GM23338 (cell line): Measurements from ENCODE around the gene PTBP3. TPM values are rescaled to one million over a fixed set of nuclear protein-coding genes. Genes with fewer than 3 reads are reported as not detected.

Source experiments
- ATAC-seq: fragments of 200-7000 bp; cut with Tn5 transposase; 3 replicates; pipeline ENCODE4 v1.9.1; 2020
- DNase-seq: peaks from one replicate; pipeline ENCODE4 v3.0.0-alpha.2; 2015; ENCODE audit warnings: low spot score
- H2AFZ ChIP-seq: fragments of 200-600 bp; sonication (generic); 2 replicates; pipeline ENCODE4 v1.8.0; 2016; ENCODE audit warnings: antibody characterized with exemption, mild to moderate bottlenecking, moderate library complexity
- H3F3A ChIP-seq: fragments of 200-600 bp; sonication (generic); replicated peaks from 2 replicates; pipeline ENCODE4 v1.8.0; 2017; ENCODE audit warnings: antibody characterized with exemption, mixed run types, low read depth
- H3K27ac ChIP-seq: fragments of 200-600 bp; sonication (generic); 2 replicates; pipeline ENCODE4 v1.6.1; 2016; ENCODE audit warnings: low read depth
- H3K27me3 ChIP-seq: fragments of 200-600 bp; sonication (generic); 2 replicates; pipeline ENCODE4 v1.8.0; 2016; ENCODE audit warnings: mild to moderate bottlenecking, mixed run types, moderate library complexity; ENCODE audit not compliant: insufficient read depth
- H3K36me3 ChIP-seq: fragments of 200-600 bp; sonication (generic); 2 replicates; pipeline ENCODE4 v1.8.0; 2016; ENCODE audit warnings: mild to moderate bottlenecking; ENCODE audit not compliant: insufficient read depth
- H3K4me1 ChIP-seq: fragments of 200-600 bp; sonication (generic); 2 replicates; pipeline ENCODE4 v1.8.0; 2016; ENCODE audit warnings: mild to moderate bottlenecking, moderate library complexity; ENCODE audit not compliant: insufficient read depth
- H3K4me2 ChIP-seq: fragments of 200-600 bp; sonication (generic); 2 replicates; pipeline ENCODE4 v1.7.1; 2017; ENCODE audit warnings: mixed run types
- H3K4me3 ChIP-seq: fragments of 200-600 bp; sonication (generic); 2 replicates; pipeline ENCODE4 v1.6.1; 2016; ENCODE audit warnings: mixed run types
- H3K79me2 ChIP-seq: fragments of 200-600 bp; sonication (generic); replicated peaks from 2 replicates; pipeline ENCODE4 v1.8.0; 2017; ENCODE audit warnings: mild to moderate bottlenecking; ENCODE audit not compliant: insufficient read depth
- H3K9me2 ChIP-seq: fragments of 200-600 bp; sonication (generic); 2 replicates; pipeline ENCODE4 v1.8.0; 2017; ENCODE audit not compliant: insufficient read depth
- H4K20me1 ChIP-seq: fragments of 200-600 bp; sonication (generic); replicated peaks from 2 replicates; pipeline ENCODE4 v1.8.0; 2017; ENCODE audit warnings: mild to moderate bottlenecking; ENCODE audit not compliant: insufficient read depth
- H3K27ac Mint-ChIP-seq: 2 replicates; pipeline ENCODE4 v1.8.0; 2020; ENCODE audit warnings: inconsistent platforms, mild to moderate bottlenecking, moderate library complexity, mixed read lengths
- H3K27me3 Mint-ChIP-seq: 3 replicates; pipeline ENCODE4 v1.8.0; 2022; ENCODE audit warnings: low read depth, mild to moderate bottlenecking, moderate library complexity, mixed read lengths, inconsistent platforms; ENCODE audit not compliant: insufficient read depth, poor library complexity
- H3K36me3 Mint-ChIP-seq: 3 replicates; pipeline ENCODE4 v1.8.0; 2021; ENCODE audit warnings: low read depth, mild to moderate bottlenecking, inconsistent platforms, moderate library complexity, mixed read lengths
- H3K4me1 Mint-ChIP-seq: 3 replicates; pipeline ENCODE4 v1.8.0; 2020; ENCODE audit warnings: mild to moderate bottlenecking, inconsistent platforms, mixed read lengths
- H3K4me3 Mint-ChIP-seq: 3 replicates; pipeline ENCODE4 v1.8.0; 2021; ENCODE audit warnings: moderate library complexity, mild to moderate bottlenecking, inconsistent platforms, mixed read lengths
- H3K9me3 Mint-ChIP-seq: 3 replicates; pipeline ENCODE4 v1.8.0; 2020; ENCODE audit warnings: moderate library complexity, mild to moderate bottlenecking, inconsistent platforms, mixed read lengths
- ETS1 ChIP-seq: IDR thresholded peaks from 2 replicates; pipeline ENCODE4 v1.6.1; 2016; ENCODE audit warnings: antibody characterized with exemption
- EZH2 ChIP-seq: fragments of 200-600 bp; sonication (generic); IDR thresholded peaks from one replicate; pipeline ENCODE4 v1.8.0; 2017; ENCODE audit warnings: antibody characterized with exemption, mild to moderate bottlenecking, low read depth; ENCODE audit not compliant: unreplicated experiment
- EZH2phosphoT487 ChIP-seq: fragments of 200-600 bp; sonication (generic); IDR thresholded peaks from one replicate; pipeline ENCODE4 v1.8.1; 2018; ENCODE audit warnings: antibody characterized with exemption; ENCODE audit not compliant: unreplicated experiment
- POLR2AphosphoS5 ChIP-seq: IDR thresholded peaks from 2 replicates; pipeline ENCODE4 v1.6.1; 2016; ENCODE audit warnings: antibody characterized with exemption, low read depth
- STAT1 ChIP-seq: IDR thresholded peaks from one replicate; pipeline ENCODE4 v1.6.1; 2016; ENCODE audit warnings: antibody characterized with exemption; ENCODE audit not compliant: unreplicated experiment
- ZNF462 ChIP-seq: fragments of 250-450 bp; sonication (Bioruptor Pico); IDR thresholded peaks from 2 replicates; pipeline ENCODE4 v1.5.0; 2020; ENCODE audit warnings: mild to moderate bottlenecking, moderate library complexity
- polyA plus RNA-seq: library from polyadenylated mRNA; unstranded; fragments of >200 nt; fragmentation: Nextera tagmentation; extraction: Ambion mirVana; gene quantifications from 2 replicates; pipeline ENCODE4 v1.2.1, GENCODE V29; 2016
- total RNA-seq: library from RNA; depleted of rRNA; stranded (reverse); fragments of >200 nt; shearing (Covaris generic); gene quantifications from 2 replicates; pipeline ENCODE4 v1.2.3, GENCODE V29; 2014

Gene PTBP3
- total and polyA plus RNA-seq, 2 experiments from 2014 or later = 20.0 to 92.9 TPM

- H3K27me3 Mint-ChIP-seq = peaks cover 3% of the 10 kb centered on the region
- TF ChIP-seq EZH2phosphoT487 (no peak), ZNF462 (CRISPR knock-in tag) (no peak), EZH2 (no peak), POLR2AphosphoS5 (no peak), ETS1 (no peak), STAT1 (no peak)
- Histone ChIP-seq H3F3A (no peaks in the 10 kb centered on the region), H3K4me1 (no peaks in the 10 kb centered on the region), H3K79me2 (peaks cover 5% of the 10 kb centered on the region; the same call in 1 of the 2 replicates), H2AFZ (no peak overlapping the region), H3K36me3 (no peaks in the 10 kb centered on the region), H3K4me2 (no peak overlapping the region), H3K27me3 (no peaks in the 10 kb centered on the region), H3K9me2 (no peaks in the 10 kb centered on the region), H4K20me1 (no peaks in the 10 kb centered on the region), H3K27ac (no peak overlapping the region), H3K4me3 (no peak overlapping the region)
- no peak overlapping the region for H3K27ac Mint-ChIP-seq
- H3K4me3 Mint-ChIP-seq = no peak overlapping the region
- ATAC-seq (no peak), DNase-seq (no peak)
- peaks cover 4% of the 10 kb centered on the region; the same call in 2 of the 3 replicates for H3K4me1 Mint-ChIP-seq
- no peaks in the 10 kb centered on the region for H3K9me3 Mint-ChIP-seq
- H3K36me3 Mint-ChIP-seq = no peaks in the 10 kb centered on the region; the same call in 2 of the 3 replicates
Observed at GRCh38 chr9:112265391-112265790, 68.0 kb downstream of the PTBP3 start.
